B cell (primary cell): ENCODE data around the gene TEKT1.

Source experiments
- CTCF ChIP-seq: fragments of 200-600 bp; IDR thresholded peaks from one replicate; pipeline ENCODE4 v1.8.0; 2022; ENCODE audit warnings: antibody characterized with exemption, mild to moderate bottlenecking
- EZH2 ChIP-seq: IDR thresholded peaks from 2 replicates; pipeline ENCODE4 v1.6.1; 2012; ENCODE audit warnings: borderline replicate concordance, low read depth, mild to moderate bottlenecking, moderate library complexity, low read length; ENCODE audit not compliant: insufficient read depth, poor library complexity, severe bottlenecking

DNA sequence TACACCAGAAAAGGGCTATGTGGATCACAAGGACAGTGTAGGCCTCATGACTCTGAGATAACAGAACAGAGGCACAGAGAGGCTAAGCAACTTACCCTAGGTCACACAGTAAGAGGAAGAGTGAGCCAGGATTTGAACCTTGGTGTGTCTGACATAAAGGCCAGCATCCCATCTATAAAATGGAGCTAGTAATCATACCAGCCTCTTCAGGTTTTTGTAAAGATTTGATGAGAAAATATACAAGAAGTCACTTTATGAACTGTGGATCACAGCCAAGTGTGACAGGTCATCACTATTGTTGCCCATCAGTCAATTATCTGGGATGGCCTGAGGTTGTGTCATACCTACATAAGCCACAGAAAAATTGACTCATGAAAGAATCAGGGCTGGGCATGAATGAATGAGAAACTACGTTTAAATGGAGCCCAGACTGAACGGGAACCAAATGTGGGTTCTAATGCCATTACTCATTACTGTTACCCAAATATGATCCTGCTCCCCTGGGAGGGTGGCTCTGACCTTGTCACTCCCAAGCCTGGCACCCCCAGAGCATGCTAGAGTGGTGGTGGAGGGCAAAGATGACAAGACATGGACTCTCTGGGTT is 34.5 kb downstream of the TEKT1 start:
- TF ChIP-seq CTCF (no peak), EZH2 (no peak)
